HepG2 (cell line): Measurements from ENCODE around the gene FOXRED2. TPM values are rescaled to one million over a fixed set of nuclear protein-coding genes. Genes with fewer than 3 reads are reported as not detected.

ENCODE experiments used
- ATAC-seq: fragments of 200-7000 bp; cut with Tn5 transposase; 3 replicates; pipeline ENCODE4 v1.9.1; 2020; ENCODE audit warnings: mild to moderate bottlenecking, moderate library complexity
- BruUV-seq: library from RNA; stranded (reverse); fragments of 400-500 nt; replicated peaks from 2 replicates; lab custom pipeline; 2021; lab: Mats Ljungman, UMichigan
- CTCF ChIA-PET: fragments of 300-600 bp; formaldehyde crosslinking; extraction: SDS; loops from one replicate; lab custom pipeline; 2021; ENCODE audit warnings: low total read pairs, inconsistent platforms, low intra/inter-chr PET ratio; lab: Yijun Ruan, JAX
- POLR2A ChIA-PET: fragments of 350-600 bp; sonication (Branson Sonifier 250); formaldehyde crosslinking; loops from one replicate; lab custom pipeline; 2020; ENCODE audit warnings: antibody characterized with exemption, inconsistent platforms; lab: Yijun Ruan, JAX
- DNase-seq: peaks from one replicate; pipeline ENCODE4 v3.0.0-alpha.2; 2015; ENCODE audit warnings: low spot score
- FAIRE-seq: peaks from 3 replicates; lab custom pipeline; 2011; peaks lifted over from hg19 to GRCh38; lab: Jason Lieb, UNC
- H2AFZ ChIP-seq: one replicate; pipeline ENCODE4 v1.6.1; 2011; ENCODE audit warnings: low read length, inconsistent platforms
- H3K27ac ChIP-seq: fragments of 300-600 bp; 3 replicates; pipeline ENCODE4 v1.8.0; 2011; ENCODE audit warnings: mixed run types, mild to moderate bottlenecking, mixed read lengths, low read length, inconsistent platforms; ENCODE audit not compliant: insufficient read depth; ENCODE audit errors: extremely low read length
- H3K27me3 ChIP-seq, 2 experiments: fragments of 200-600 bp in 1 of 2; 2 replicates in 1 of 2; 3 replicates in 1 of 2; pipeline versions ENCODE4 v1.6.0 to v1.8.0; 2011; ENCODE audit warnings: low read length in 2 of 2, mild to moderate bottlenecking in 2 of 2, moderate library complexity in 2 of 2, inconsistent platforms in 1 of 2; ENCODE audit not compliant: insufficient read depth in 2 of 2, control insufficient read depth in 1 of 2
- H3K36me3 ChIP-seq, 2 experiments: fragments of 200-600 bp in 1 of 2; replicated peaks in 1 of 2; 2 replicates in 1 of 2; 3 replicates in 1 of 2; pipeline versions ENCODE4 v1.5.1 to v1.8.0; 2011; ENCODE audit warnings: low read length in 2 of 2, inconsistent platforms in 1 of 2; ENCODE audit not compliant: insufficient read depth in 2 of 2, control insufficient read depth in 1 of 2
- H3K4me1 ChIP-seq: 2 replicates; pipeline ENCODE4 v1.5.1; 2012; ENCODE audit warnings: low read length, inconsistent platforms; ENCODE audit not compliant: insufficient read depth
- H3K4me2 ChIP-seq: 2 replicates; pipeline ENCODE4 v1.6.0; 2011; ENCODE audit warnings: low read depth, low read length, inconsistent platforms
- H3K4me3 ChIP-seq, 3 experiments: fragments of 200-600 bp in 1 of 3; sonication (generic), shearing (Covaris generic) in 1 of 3; replicated peaks in 1 of 3; 2 replicates each; pipeline ENCODE4 v1.5.1; 2011 to 2016; ENCODE audit warnings: low read length in 3 of 3, inconsistent platforms in 2 of 3, low read depth in 2 of 3, mild to moderate bottlenecking in 2 of 3, control low read depth in 1 of 3, mixed read lengths in 1 of 3; ENCODE audit not compliant: insufficient read depth in 1 of 3
- H3K79me2 ChIP-seq: one replicate; pipeline ENCODE4 v1.6.1; 2011; ENCODE audit warnings: low read length, inconsistent platforms; ENCODE audit not compliant: insufficient read depth
- H3K9ac ChIP-seq: 2 replicates; pipeline ENCODE4 v1.6.0; 2011; ENCODE audit warnings: mild to moderate bottlenecking, low read depth, low read length, inconsistent platforms; ENCODE audit not compliant: insufficient read depth
- H3K9me3 ChIP-seq: 2 replicates; pipeline ENCODE4 v1.5.1; 2012; ENCODE audit warnings: mild to moderate bottlenecking, low read length
- H4K20me1 ChIP-seq: 2 replicates; pipeline ENCODE4 v1.6.0; 2011; ENCODE audit warnings: inconsistent platforms, mild to moderate bottlenecking, low read length, moderate library complexity; ENCODE audit not compliant: insufficient read depth
- CCAR2 ChIP-seq: fragments of 200-400 bp; formaldehyde crosslinking; optimal IDR thresholded peaks from 2 replicates; pipeline ENCODE3; 2018; ENCODE audit warnings: low read depth, mild to moderate bottlenecking, low read length, moderate library complexity
- CTCF ChIP-seq: sonication (generic); formaldehyde crosslinking; IDR thresholded peaks from 2 replicates; pipeline ENCODE4 v1.5.0; 2020; ENCODE audit warnings: mild to moderate bottlenecking, missing genetic modification reagents, moderate library complexity
- ERF ChIP-seq: IDR thresholded peaks from 2 replicates; pipeline ENCODE4 v1.6.1; 2018; ENCODE audit warnings: missing biosample characterization, missing genetic modification reagents
- FOXP1 ChIP-seq, 2 experiments: fragments of 450-650 bp in 1 of 2; IDR thresholded peaks; 2 replicates each; pipeline ENCODE4 v1.6.1; 2017 to 2018; ENCODE audit warnings: antibody characterized with exemption in 1 of 2
- POGZ ChIP-seq: sonication (generic); formaldehyde crosslinking; IDR thresholded peaks from 2 replicates; pipeline ENCODE4 v1.4.0; 2020; ENCODE audit warnings: mild to moderate bottlenecking, missing genetic modification reagents
- POLR2AphosphoS5 ChIP-seq: IDR thresholded peaks from 2 replicates; pipeline ENCODE4 v1.6.1; 2012; ENCODE audit warnings: low read depth, low read length
- RAD21 ChIP-seq: fragments of 450-650 bp; formaldehyde crosslinking; IDR thresholded peaks from 2 replicates; pipeline ENCODE4 v1.5.0; 2020; ENCODE audit warnings: mild to moderate bottlenecking
- SMC3 ChIP-seq: IDR thresholded peaks from 2 replicates; pipeline ENCODE4 v1.6.1; 2011; ENCODE audit warnings: low read length, improper control_type of control experiment
- STAG1 ChIP-seq: sonication (generic); formaldehyde crosslinking; IDR thresholded peaks from 2 replicates; pipeline ENCODE4 v1.4.0; 2020; ENCODE audit warnings: missing genetic modification reagents
- TEAD3 ChIP-seq: optimal IDR thresholded peaks from 2 replicates; pipeline ENCODE3; 2016; ENCODE audit warnings: borderline replicate concordance
- WGBS: methylation state at CpG from one replicate; pipeline ENCODE4 v1.1.6; 2017; ENCODE audit warnings: low lambda C conversion rate; 5-methylcytosine and 5-hydroxymethylcytosine counted together
- in situ Hi-C: cut with HindIII; loops from 2 replicates; pipeline ENCODE4 v1.10.0; 2017; ENCODE audit warnings: low pct_unique_long_range_greater_than_20kb; ENCODE audit not compliant: extremely low pct_ligation_motif_present
- intact Hi-C: fragments of 100-400 bp; cut with micrococcal nuclease; formaldehyde crosslinking; loops from one replicate; pipeline ENCODE4 v1.10.0; 2022; ENCODE audit not compliant: unreplicated experiment
- polyA plus RNA-seq, 8 experiments: library from polyadenylated mRNA; depleted of rRNA in 3 of 8; stranded (reverse) in 7 of 8; unstranded in 1 of 8; fragments of >200 nt; fragmentation: Illumina TruSeq in 4 of 8; extraction: Trizol in 4 of 8; gene quantifications; 2 replicates each; pipeline versions ENCODE4 v1.2.1 to v1.2.3, GENCODE V29; 2011 to 2016; ENCODE audit warnings: low read depth in 4 of 8, missing spikeins in 1 of 8, mixed read lengths in 1 of 8; ENCODE audit not compliant: insufficient read depth in 1 of 8
- total RNA-seq, 5 experiments: library from RNA; depleted of rRNA; stranded (reverse); fragments of >200 nt; fragmentation: Illumina TruSeq; extraction: Trizol; gene quantifications; 2 replicates each; pipeline ENCODE4 v1.2.3, GENCODE V29; 2016; ENCODE audit warnings: low read depth in 1 of 5

FOXRED2 gene
- total and polyA plus RNA-seq, 2 of the 13 experiments (the other 11 are each of a cell fraction or from before 2014, with no cell fraction given), result 9.3 to 28.1 TPM

- H3K4me3 ChIP-seq, result no peak overlapping the region
- in situ Hi-C loops, result no loop called here
- H3K36me3 ChIP-seq, result peaks cover 14 to 37% of the 10 kb centered on the region in 2 experiments; a peak in 4 of 5 replicates
- ATAC-seq (peak; percentile 39; the same call in 2 of the 3 replicates), DNase-seq (peak; percentile 53)
- POLR2A ChIA-PET, result interaction anchor here (1.1 kb wide), 2 partner anchors 19 to 248 kb away, joined by 3 to 4 read pairs; partner anchors contain the start of gene APOL2
- no peaks in the 10 kb centered on the region for H3K9me3 ChIP-seq
- WGBS, result 83% methylated on average over 13 of the region's 13 CpGs
- TF ChIP-seq TEAD3 (CRISPR knock-in tag), result peak; percentile 26
- 0 out of 2 replicates have a peak, but pooled peaks have one; percentile 6 for TF ChIP-seq POLR2AphosphoS5
- peak; percentile 47; the same call in 1 of the 2 replicates for TF ChIP-seq RAD21 (CRISPR knock-in tag)
- TF ChIP-seq STAG1 (CRISPR knock-in tag), result peak; percentile 88
- no peak for TF ChIP-seq FOXP1 (IDR thresholded peaks at IDR 0.05)
- TF ChIP-seq FOXP1 (CRISPR knock-in tag; IDR thresholded peaks at IDR 0.05), result no peak
- peak; percentile 44; the same call in 1 of the 2 replicates for TF ChIP-seq SMC3
- TF ChIP-seq ERF, result 0 out of 2 replicates have a peak, but pooled peaks have one; percentile 22
- no peak for TF ChIP-seq POGZ (CRISPR knock-in tag)
- peak; percentile 73 for TF ChIP-seq CTCF (CRISPR knock-in tag)
- TF ChIP-seq CCAR2, result no peak
- TF ChIP-seq, all 625 proteins: peak for 7
- peaks cover 7% of the 10 kb centered on the region for H3K4me1 ChIP-seq
- TSS peak; percentile 29 for BruUV-seq
- H2AFZ ChIP-seq, result no peak overlapping the region
- no peaks in the 10 kb centered on the region for H3K27me3 ChIP-seq
- no peak overlapping the region for H3K9ac ChIP-seq
- H3K79me2 ChIP-seq, result no peaks in the 10 kb centered on the region
- H3K4me2 ChIP-seq, result no peak overlapping the region
- intact Hi-C loops, result loop anchor here (1.0 kb wide), 1 partner anchor 186 kb away; no protein-coding TSS in a partner anchor
- peak; percentile 70 for FAIRE-seq
- CTCF ChIA-PET, result interaction anchor here (2.1 kb wide), 1 partner anchor 185 kb away, joined by 17 read pairs; no protein-coding TSS in a partner anchor
- H4K20me1 ChIP-seq, result no peaks in the 10 kb centered on the region
- H3K27ac ChIP-seq, result no peak overlapping the region
Observed at GRCh38 chr22:36486619-36487384, 20.0 kb downstream of the FOXRED2 start.
